Caco-2 (cell line): Measurements from ENCODE around the gene MAPK8IP3. TPM values are rescaled to one million over a fixed set of nuclear protein-coding genes. Genes with fewer than 3 reads are reported as not detected.

Experiments
- BruUV-seq: library from RNA; stranded (reverse); fragments of 400-500 nt; replicated peaks from 2 replicates; lab custom pipeline; 2021; lab: Mats Ljungman, UMichigan
- CTCF ChIA-PET: fragments of 300-600 bp; sonication (Branson Sonifier 250); formaldehyde crosslinking; loops from one replicate; lab custom pipeline; 2022; ENCODE audit warnings: antibody characterized with exemption; lab: Charles Lee
- POLR2A ChIA-PET: fragments of 300-600 bp; sonication (Branson Sonifier 250); formaldehyde crosslinking; loops from one replicate; lab custom pipeline; 2022; ENCODE audit warnings: antibody characterized with exemption; lab: Charles Lee
- DNase-seq, 2 experiments: peaks; one replicate each; pipeline versions ENCODE4 v3.0.0 to v3.0.0-alpha.2; 2020 to 2022
- H3K27me3 ChIP-seq: replicated peaks from 2 replicates; pipeline ENCODE4 v1.6.0; 2011; ENCODE audit warnings: low read length; ENCODE audit not compliant: control insufficient read depth, insufficient read depth
- H3K36me3 ChIP-seq: 2 replicates; pipeline ENCODE4 v1.5.1; 2011; ENCODE audit warnings: low read length; ENCODE audit not compliant: control insufficient read depth, insufficient read depth
- H3K4me1 ChIP-seq: fragments of 250-450 bp; sonication (Bioruptor Pico); 2 replicates; pipeline ENCODE4 v1.5.1; 2020; ENCODE audit warnings: mild to moderate bottlenecking
- H3K4me3 ChIP-seq: 2 replicates; pipeline ENCODE4 v1.5.1; 2011; ENCODE audit warnings: low read depth, mild to moderate bottlenecking, control low read depth, low read length
- H3K9me3 ChIP-seq: fragments of 250-450 bp; sonication (Bioruptor Pico); 2 replicates; pipeline ENCODE4 v1.5.1; 2020; ENCODE audit warnings: mild to moderate bottlenecking, moderate library complexity
- H3K27ac Mint-ChIP-seq: one replicate; pipeline ENCODE4 v1.8.0; 2022; ENCODE audit warnings: mixed read lengths; ENCODE audit not compliant: unreplicated experiment
- H3K27me3 Mint-ChIP-seq: one replicate; pipeline ENCODE4 v1.8.0; 2022; ENCODE audit warnings: mixed read lengths; ENCODE audit not compliant: insufficient read depth, unreplicated experiment
- H3K36me3 Mint-ChIP-seq: one replicate; pipeline ENCODE4 v1.8.0; 2022; ENCODE audit warnings: mild to moderate bottlenecking, mixed read lengths; ENCODE audit not compliant: insufficient read depth, unreplicated experiment
- H3K4me1 Mint-ChIP-seq: one replicate; pipeline ENCODE4 v1.8.0; 2022; ENCODE audit warnings: low read depth, mixed read lengths; ENCODE audit not compliant: unreplicated experiment
- H3K4me3 Mint-ChIP-seq: one replicate; pipeline ENCODE4 v1.8.0; 2022; ENCODE audit warnings: mild to moderate bottlenecking, moderate library complexity, mixed read lengths; ENCODE audit not compliant: unreplicated experiment
- H3K9me3 Mint-ChIP-seq: one replicate; pipeline ENCODE4 v1.8.0; 2022; ENCODE audit warnings: mixed read lengths; ENCODE audit not compliant: unreplicated experiment
- intact Hi-C: fragments of 100-400 bp; cut with micrococcal nuclease; formaldehyde crosslinking; loops from one replicate; pipeline ENCODE4 v1.10.0; 2022; ENCODE audit not compliant: unreplicated experiment
- total RNA-seq: library from RNA; stranded (reverse); gene quantifications from 2 replicates; pipeline ENCODE4 v1.2.3, GENCODE V29; 2022
- TF ChIP-seq, protein P1 (sequence below), 2 experiments: fragments of 200-600 bp in 1 of 2; IDR thresholded peaks; 1 replicate in 1 of 2; 2 replicates in 1 of 2; pipeline versions ENCODE4 v1.5.1 to v1.8.0; 2011 to 2022; ENCODE audit warnings: antibody characterized with exemption in 1 of 2, control low read depth in 1 of 2, inconsistent platforms in 1 of 2, low read depth in 1 of 2, low read length in 1 of 2, mild to moderate bottlenecking in 1 of 2, moderate library complexity in 1 of 2; ENCODE audit not compliant: insufficient read depth in 1 of 2, severe bottlenecking in 1 of 2, unreplicated experiment in 1 of 2

MAPK8IP3 gene
- total RNA-seq, 1 experiment from 2014 or later: 60.5 TPM

DNA sequence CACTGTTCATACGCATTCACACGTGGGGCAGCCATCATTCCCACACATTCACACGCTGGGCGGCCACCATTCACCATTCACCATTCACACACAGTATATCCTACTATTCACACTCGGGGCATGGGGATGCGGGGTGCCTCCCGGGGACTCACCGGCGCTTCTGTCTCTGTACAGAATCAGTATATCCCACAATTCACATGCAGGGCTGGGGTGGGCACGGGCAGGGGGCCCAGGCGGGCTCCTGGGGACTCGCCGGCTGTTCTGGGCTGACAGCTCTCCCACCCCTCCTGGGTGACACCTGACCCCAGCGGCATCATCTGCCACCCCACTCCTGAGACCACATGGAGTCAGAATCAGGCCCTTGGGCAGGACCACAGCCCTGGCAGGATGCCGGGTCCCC lies 55.8 kb downstream of the MAPK8IP3 start:
- Histone ChIP-seq H3K36me3 (no peaks in the 10 kb centered on the region), H3K4me3 (no peak overlapping the region), H3K4me1 (peaks cover 16% of the 10 kb centered on the region), H3K9me3 (no peaks in the 10 kb centered on the region), H3K27me3 (no peaks in the 10 kb centered on the region)
- no peak for DNase-seq
- ChIA-PET POLR2A (no interaction called here), CTCF (no interaction called here)
- TF ChIP-seq, protein P1, sequence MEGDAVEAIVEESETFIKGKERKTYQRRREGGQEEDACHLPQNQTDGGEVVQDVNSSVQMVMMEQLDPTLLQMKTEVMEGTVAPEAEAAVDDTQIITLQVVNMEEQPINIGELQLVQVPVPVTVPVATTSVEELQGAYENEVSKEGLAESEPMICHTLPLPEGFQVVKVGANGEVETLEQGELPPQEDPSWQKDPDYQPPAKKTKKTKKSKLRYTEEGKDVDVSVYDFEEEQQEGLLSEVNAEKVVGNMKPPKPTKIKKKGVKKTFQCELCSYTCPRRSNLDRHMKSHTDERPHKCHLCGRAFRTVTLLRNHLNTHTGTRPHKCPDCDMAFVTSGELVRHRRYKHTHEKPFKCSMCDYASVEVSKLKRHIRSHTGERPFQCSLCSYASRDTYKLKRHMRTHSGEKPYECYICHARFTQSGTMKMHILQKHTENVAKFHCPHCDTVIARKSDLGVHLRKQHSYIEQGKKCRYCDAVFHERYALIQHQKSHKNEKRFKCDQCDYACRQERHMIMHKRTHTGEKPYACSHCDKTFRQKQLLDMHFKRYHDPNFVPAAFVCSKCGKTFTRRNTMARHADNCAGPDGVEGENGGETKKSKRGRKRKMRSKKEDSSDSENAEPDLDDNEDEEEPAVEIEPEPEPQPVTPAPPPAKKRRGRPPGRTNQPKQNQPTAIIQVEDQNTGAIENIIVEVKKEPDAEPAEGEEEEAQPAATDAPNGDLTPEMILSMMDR (IDR thresholded peaks at IDR 0.05; ENCODE audit: insufficient read depth in 1 of 2, low read depth in 1 of 2, low read length in 1 of 2, severe bottlenecking in 1 of 2, unreplicated experiment in 1 of 2): no peak
- Mint-ChIP-seq H3K9me3 (no peaks in the 10 kb centered on the region), H3K27ac (no peak overlapping the region), H3K27me3 (no peaks in the 10 kb centered on the region), H3K36me3 (peaks cover 26% of the 10 kb centered on the region), H3K4me1 (peaks cover 7% of the 10 kb centered on the region), H3K4me3 (no peak overlapping the region)
- no TSS peak for BruUV-seq
- intact Hi-C loops: no loop called here

DNA sequence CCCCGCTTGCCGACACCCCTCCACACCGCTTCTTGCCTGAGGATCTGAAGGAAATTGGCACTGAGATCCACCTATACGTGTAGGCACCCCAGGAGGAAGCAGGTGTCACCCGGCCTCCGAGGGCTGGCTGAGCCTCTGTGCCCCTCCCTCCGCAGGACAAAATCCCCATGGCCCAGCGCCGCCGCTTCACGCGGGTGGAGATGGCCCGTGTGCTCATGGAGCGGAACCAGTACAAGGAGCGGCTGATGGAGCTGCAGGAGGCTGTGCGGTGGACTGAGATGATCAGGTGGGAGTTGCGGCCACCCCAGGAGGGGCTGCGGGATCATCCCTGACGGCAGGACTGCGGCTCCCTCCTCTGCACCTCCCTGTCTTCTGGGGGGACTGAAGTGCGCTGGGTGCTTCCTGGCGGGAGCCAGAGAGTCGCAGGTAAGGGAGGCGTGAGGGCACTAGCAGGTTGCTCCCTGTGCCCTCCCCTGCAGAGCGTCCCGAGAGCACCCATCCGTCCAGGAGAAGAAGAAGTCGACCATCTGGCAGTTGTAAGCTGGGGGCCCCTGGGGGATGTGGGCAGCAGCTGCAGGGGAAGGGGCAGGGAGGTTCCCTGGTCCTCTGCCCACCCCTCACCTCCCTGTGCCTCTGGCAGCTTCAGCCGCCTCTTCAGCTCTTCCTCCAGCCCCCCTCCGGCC lies 56.3 kb downstream of the MAPK8IP3 start:
- H3K27me3 ChIP-seq: no peaks in the 10 kb centered on the region
- ChIA-PET POLR2A (no interaction called here), CTCF (interaction anchor here (1.5 kb wide), 1 partner anchor 56 kb away, joined by 3 read pairs; the partner anchor contains the start of gene MAPK8IP3)
- DNase-seq: no peak
- H3K4me3 ChIP-seq: no peak overlapping the region
- Mint-ChIP-seq H3K4me1 (peaks cover 6% of the 10 kb centered on the region), H3K27me3 (no peaks in the 10 kb centered on the region), H3K27ac (no peak overlapping the region), H3K4me3 (no peak overlapping the region), H3K36me3 (peaks cover 28% of the 10 kb centered on the region), H3K9me3 (no peaks in the 10 kb centered on the region)
- H3K4me1 ChIP-seq: peaks cover 12% of the 10 kb centered on the region
- BruUV-seq: no TSS peak
- TF ChIP-seq, protein P1 (IDR thresholded peaks at IDR 0.05; ENCODE audit: insufficient read depth in 1 of 2, low read depth in 1 of 2, low read length in 1 of 2, severe bottlenecking in 1 of 2, unreplicated experiment in 1 of 2): no peak
- H3K9me3 ChIP-seq: no peaks in the 10 kb centered on the region
- H3K36me3 ChIP-seq: no peaks in the 10 kb centered on the region
- intact Hi-C loops: no loop called here

DNA sequence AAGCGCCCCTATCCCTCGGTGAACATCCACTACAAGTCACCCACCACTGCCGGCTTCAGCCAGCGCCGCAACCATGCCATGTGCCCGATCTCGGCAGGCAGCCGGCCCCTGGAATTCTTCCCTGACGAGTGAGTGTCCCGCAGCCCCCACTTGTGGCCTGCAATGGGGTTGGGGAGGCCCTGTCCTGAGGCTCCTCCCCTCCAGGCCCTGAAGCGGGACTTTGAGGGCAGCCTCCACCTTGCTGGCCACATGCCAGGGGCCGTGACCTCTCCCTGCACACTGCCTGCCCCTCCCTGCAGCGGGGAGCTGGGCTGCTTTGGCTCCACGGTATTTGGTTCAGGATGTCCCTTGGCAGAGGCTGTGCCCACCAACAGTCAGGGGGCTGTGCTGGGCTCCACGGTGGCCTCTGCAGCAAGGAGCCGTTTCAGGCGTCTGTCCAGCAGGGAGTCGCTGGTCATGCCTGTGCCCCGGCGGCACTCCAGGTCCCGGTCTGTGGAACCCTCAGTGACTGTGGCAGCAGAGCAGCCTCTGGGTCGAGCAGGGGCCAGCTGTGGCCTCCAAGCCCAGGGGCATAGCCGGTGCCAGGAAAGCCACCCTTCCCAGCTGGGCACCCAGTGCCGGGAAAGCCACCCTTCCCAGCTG lies 57.0 kb downstream of the MAPK8IP3 start:
- Histone ChIP-seq H3K4me3 (no peak overlapping the region), H3K27me3 (no peaks in the 10 kb centered on the region), H3K9me3 (no peaks in the 10 kb centered on the region), H3K36me3 (no peaks in the 10 kb centered on the region), H3K4me1 (peaks cover 5% of the 10 kb centered on the region)
- H3K27ac Mint-ChIP-seq: no peak overlapping the region
- CTCF ChIA-PET: interaction anchor here (1.5 kb wide), 1 partner anchor 57 kb away, joined by 3 read pairs; the partner anchor contains the start of gene MAPK8IP3
- DNase-seq: no peak
- no peaks in the 10 kb centered on the region for H3K9me3 Mint-ChIP-seq
- H3K36me3 Mint-ChIP-seq: peaks cover 35% of the 10 kb centered on the region
- no TSS peak for BruUV-seq
- POLR2A ChIA-PET: no interaction called here
- H3K4me1 Mint-ChIP-seq: no peaks in the 10 kb centered on the region
- no peak overlapping the region for H3K4me3 Mint-ChIP-seq
- H3K27me3 Mint-ChIP-seq: no peaks in the 10 kb centered on the region
- TF ChIP-seq, protein P1 (IDR thresholded peaks at IDR 0.05; ENCODE audit: insufficient read depth in 1 of 2, low read depth in 1 of 2, low read length in 1 of 2, severe bottlenecking in 1 of 2, unreplicated experiment in 1 of 2): no peak
- intact Hi-C loops: no loop called here
